Neural progenitor cell (in vitro differentiated cells): ENCODE measurements around the gene BCAM. TPM values are rescaled to one million over a fixed set of nuclear protein-coding genes. Genes with fewer than 3 reads are reported as not detected.

Experiments used
- DNase-seq: peaks from one replicate; pipeline ENCODE4 v3.0.0-alpha.2; 2016; ENCODE audit warnings: low spot score
- H2AFZ ChIP-seq: fragments of 200-600 bp; sonication (generic); replicated peaks from 2 replicates; pipeline ENCODE4 v1.6.1; 2016; ENCODE audit warnings: antibody characterized with exemption
- H3F3A ChIP-seq: fragments of 200-600 bp; sonication (generic); 2 replicates; pipeline ENCODE4 v1.6.1; 2016; ENCODE audit warnings: antibody characterized with exemption, low read depth
- H3K27ac ChIP-seq: fragments of 200-600 bp; sonication (generic); 2 replicates; pipeline ENCODE4 v1.5.1; 2016; ENCODE audit warnings: mild to moderate bottlenecking
- H3K27me3 ChIP-seq: fragments of 200-600 bp; sonication (generic); 2 replicates; pipeline ENCODE4 v1.6.1; 2016; ENCODE audit warnings: mild to moderate bottlenecking, moderate library complexity
- H3K36me3 ChIP-seq: fragments of 200-600 bp; sonication (generic); 2 replicates; pipeline ENCODE4 v1.5.1; 2016
- H3K4me1 ChIP-seq: fragments of 200-600 bp; sonication (generic); 2 replicates; pipeline ENCODE4 v1.6.1; 2016; ENCODE audit warnings: mixed run types
- H3K4me2 ChIP-seq: fragments of 200-600 bp; sonication (generic); 2 replicates; pipeline ENCODE4 v1.6.1; 2016
- H3K4me3 ChIP-seq: fragments of 200-600 bp; sonication (generic); 2 replicates; pipeline ENCODE4 v1.5.1; 2016
- H3K79me2 ChIP-seq: fragments of 200-600 bp; sonication (generic); 2 replicates; pipeline ENCODE4 v1.6.1; 2016; ENCODE audit warnings: low read depth
- H3K9ac ChIP-seq: fragments of 200-600 bp; sonication (generic); 2 replicates; pipeline ENCODE4 v1.6.1; 2016
- H3K9me3 ChIP-seq: fragments of 200-600 bp; sonication (generic); 2 replicates; pipeline ENCODE4 v1.5.1; 2016; ENCODE audit warnings: low read depth
- H4K20me1 ChIP-seq: fragments of 200-600 bp; sonication (generic); 2 replicates; pipeline ENCODE4 v1.6.1; 2016; ENCODE audit warnings: low read depth
- H3K27ac Mint-ChIP-seq: 3 replicates; pipeline ENCODE4 v1.8.0; 2021; ENCODE audit warnings: mixed read lengths
- H3K27me3 Mint-ChIP-seq: 2 replicates; pipeline ENCODE4 v1.8.0; 2022; ENCODE audit warnings: low read depth, mild to moderate bottlenecking, inconsistent platforms, moderate library complexity, mixed read lengths; ENCODE audit not compliant: insufficient read depth
- H3K36me3 Mint-ChIP-seq: 3 replicates; pipeline ENCODE4 v1.8.0; 2021; ENCODE audit warnings: mixed read lengths
- H3K4me1 Mint-ChIP-seq: 3 replicates; pipeline ENCODE4 v1.8.0; 2021; ENCODE audit warnings: mixed read lengths
- H3K4me3 Mint-ChIP-seq: 3 replicates; pipeline ENCODE4 v1.8.0; 2021; ENCODE audit warnings: mild to moderate bottlenecking, moderate library complexity, mixed read lengths
- H3K9me3 Mint-ChIP-seq: 3 replicates; pipeline ENCODE4 v1.8.0; 2020; ENCODE audit warnings: mixed read lengths
- CTCF ChIP-seq: fragments of 200-600 bp; sonication (generic); IDR thresholded peaks from 2 replicates; pipeline ENCODE4 v1.5.1; 2017; ENCODE audit warnings: antibody characterized with exemption, mild to moderate bottlenecking
- EZH2 ChIP-seq: fragments of 200-600 bp; sonication (generic); IDR thresholded peaks from 2 replicates; pipeline ENCODE4 v1.6.1; 2017; ENCODE audit warnings: antibody characterized with exemption, mild to moderate bottlenecking, moderate library complexity
- EZH2phosphoT487 ChIP-seq: fragments of 200-600 bp; sonication (generic); IDR thresholded peaks from 2 replicates; pipeline ENCODE4 v1.6.1; 2017; ENCODE audit warnings: antibody characterized with exemption
- total RNA-seq: library from RNA; depleted of rRNA; stranded (reverse); fragments of >200 nt; gene quantifications from 2 replicates; pipeline ENCODE4 v1.2.3, GENCODE V29; 2015; ENCODE audit warnings: low replicate concordance

Gene BCAM
- total RNA-seq, 1 donor from 2014 or later: 7.1 TPM

- H3K36me3 Mint-ChIP-seq: no peaks in the 10 kb centered on the region
- peaks cover 11% of the 10 kb centered on the region for H3K27me3 Mint-ChIP-seq
- Histone ChIP-seq H3K4me2 (no peak overlapping the region), H3K79me2 (no peaks in the 10 kb centered on the region), H2AFZ (no peak overlapping the region), H3K27ac (no peak overlapping the region), H3F3A (peaks cover 5% of the 10 kb centered on the region), H3K9me3 (no peaks in the 10 kb centered on the region), H4K20me1 (no peaks in the 10 kb centered on the region), H3K27me3 (no peaks in the 10 kb centered on the region), H3K4me1 (peaks cover 14% of the 10 kb centered on the region), H3K9ac (no peak overlapping the region), H3K36me3 (no peaks in the 10 kb centered on the region), H3K4me3 (no peak overlapping the region)
- TF ChIP-seq CTCF: no peak
- no peak for TF ChIP-seq EZH2phosphoT487
- no peak for TF ChIP-seq EZH2
- no peaks in the 10 kb centered on the region for H3K9me3 Mint-ChIP-seq
- H3K4me1 Mint-ChIP-seq: peaks cover 24% of the 10 kb centered on the region
- no peak for DNase-seq
- H3K4me3 Mint-ChIP-seq: no peak overlapping the region
- H3K27ac Mint-ChIP-seq: no peak overlapping the region
Measured at GRCh38 chr19:44819246-44819832, 10.4 kb downstream of the BCAM start.

- no peak for DNase-seq
- Histone ChIP-seq H3K36me3 (no peaks in the 10 kb centered on the region), H2AFZ (no peak overlapping the region), H3K4me1 (peaks cover 14% of the 10 kb centered on the region), H4K20me1 (no peaks in the 10 kb centered on the region), H3K27me3 (peaks cover 8% of the 10 kb centered on the region), H3F3A (peaks cover 5% of the 10 kb centered on the region), H3K27ac (no peak overlapping the region), H3K9ac (no peak overlapping the region), H3K4me3 (no peak overlapping the region), H3K79me2 (no peaks in the 10 kb centered on the region), H3K4me2 (no peak overlapping the region), H3K9me3 (no peaks in the 10 kb centered on the region)
- Mint-ChIP-seq H3K9me3 (no peaks in the 10 kb centered on the region), H3K27me3 (peaks cover 11% of the 10 kb centered on the region), H3K27ac (no peak overlapping the region), H3K4me3 (no peak overlapping the region), H3K36me3 (no peaks in the 10 kb centered on the region), H3K4me1 (peaks cover 24% of the 10 kb centered on the region)
- TF ChIP-seq EZH2phosphoT487: no peak
- TF ChIP-seq EZH2: no peak
- TF ChIP-seq CTCF: no peak
Measured at GRCh38 chr19:44820648-44821609, 12.0 kb downstream of the BCAM start.

- no peak for DNase-seq
- Histone ChIP-seq H3K79me2 (no peaks in the 10 kb centered on the region), H3F3A (peaks cover 5% of the 10 kb centered on the region), H3K9me3 (no peaks in the 10 kb centered on the region), H3K9ac (no peak overlapping the region), H3K4me3 (no peak overlapping the region), H2AFZ (no peak overlapping the region), H3K4me2 (no peak overlapping the region), H3K36me3 (no peaks in the 10 kb centered on the region), H3K27ac (no peak overlapping the region), H4K20me1 (no peaks in the 10 kb centered on the region), H3K27me3 (peaks cover 19% of the 10 kb centered on the region), H3K4me1 (peaks cover 14% of the 10 kb centered on the region)
- no peaks in the 10 kb centered on the region for H3K9me3 Mint-ChIP-seq
- H3K27ac Mint-ChIP-seq: no peak overlapping the region
- TF ChIP-seq CTCF: no peak
- TF ChIP-seq EZH2: no peak
- no peak for TF ChIP-seq EZH2phosphoT487
- peaks cover 15% of the 10 kb centered on the region for H3K27me3 Mint-ChIP-seq
- no peaks in the 10 kb centered on the region for H3K36me3 Mint-ChIP-seq
- peak overlapping the region; percentile 33 for H3K4me3 Mint-ChIP-seq
- H3K4me1 Mint-ChIP-seq: peaks cover 24% of the 10 kb centered on the region
Measured at GRCh38 chr19:44822177-44822576, 13.3 kb downstream of the BCAM start.
